ENCODE results near the gene MCAM. TPM values are rescaled to one million over a fixed set of nuclear protein-coding genes. Genes with fewer than 3 reads are reported as not detected.

Gene MCAM
- total RNA-seq, 1 experiment from 2014 or later: 38.8 TPM

DNA sequence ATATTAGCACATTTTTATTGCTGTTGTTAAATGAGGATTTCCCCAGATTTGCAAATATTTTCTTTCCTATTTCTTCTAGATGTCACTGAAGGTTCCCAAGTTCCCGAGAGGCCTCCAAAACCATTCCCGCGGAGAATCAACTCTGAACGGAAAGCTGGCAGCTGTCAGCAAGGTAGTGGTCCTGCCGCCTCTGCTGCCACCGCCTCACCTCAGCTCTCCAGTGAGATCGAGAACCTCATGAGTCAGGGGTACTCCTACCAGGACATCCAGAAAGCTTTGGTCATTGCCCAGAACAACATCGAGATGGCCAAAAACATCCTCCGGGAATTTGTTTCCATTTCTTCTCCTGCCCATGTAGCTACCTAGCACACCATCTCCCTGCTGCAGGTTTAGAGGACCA lies 17.5 kb downstream of the MCAM start:
- no peak overlapping the region for H3K4me3 ChIP-seq
- no peaks in the 10 kb centered on the region for H4K20me1 ChIP-seq (ENCODE audit: insufficient read depth)
- no TSS peak for BruUV-seq (replicated peaks)
- CTCF ChIA-PET: no interaction called here
- no peak overlapping the region for H3K4me2 ChIP-seq
- no peak for DNase-seq
- intact Hi-C loops (cut with micrococcal nuclease; ENCODE audit: unreplicated experiment): no loop called here
- H2AFZ ChIP-seq: no peak overlapping the region
- no peaks in the 10 kb centered on the region for H3K27me3 ChIP-seq (ENCODE audit: insufficient read depth, low read depth)
- H3K79me2 ChIP-seq (ENCODE audit: low read depth): no peaks in the 10 kb centered on the region
- H3K9me3 ChIP-seq (ENCODE audit: insufficient read depth, low read depth): no peaks in the 10 kb centered on the region
- H3F3A ChIP-seq (ENCODE audit: insufficient read depth, low read depth): no peaks in the 10 kb centered on the region; the same call in 1 of the 2 replicates
- no peak overlapping the region for H3K27ac ChIP-seq
- TF ChIP-seq EZH2 (IDR thresholded peaks at IDR 0.05; ENCODE audit: low read depth): no peak
- H3K36me3 ChIP-seq (ENCODE audit: low read depth): peaks cover 31% of the 10 kb centered on the region
- POLR2A ChIA-PET (ENCODE audit: unreplicated experiment): no interaction called here
- H3K4me1 ChIP-seq (replicated peaks; ENCODE audit: insufficient read depth): no peaks in the 10 kb centered on the region
- no peaks in the 10 kb centered on the region for H3K9me2 ChIP-seq (ENCODE audit: insufficient read depth)

DNA sequence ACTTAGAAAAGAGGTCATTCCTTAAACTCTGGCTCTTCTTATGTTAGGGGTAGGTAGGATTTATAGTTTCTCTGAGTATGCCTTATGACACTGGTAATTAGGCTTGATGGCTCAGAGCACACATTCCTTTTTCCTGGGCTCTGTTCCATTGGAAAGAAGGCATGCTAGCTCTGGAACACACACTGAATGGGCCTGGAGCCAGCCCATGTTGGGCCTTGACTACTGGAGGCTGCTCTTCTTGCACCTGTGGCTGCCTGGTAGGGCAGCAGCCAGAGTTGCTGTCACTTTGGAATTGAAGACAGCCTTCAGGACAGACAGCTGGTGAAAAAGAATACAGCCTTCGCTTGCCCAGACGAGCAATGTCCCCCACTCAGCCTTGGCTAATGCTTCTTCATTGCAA lies 18.2 kb downstream of the MCAM start:
- POLR2A ChIA-PET (ENCODE audit: unreplicated experiment): no interaction called here
- Histone ChIP-seq H3K4me3 (no peak overlapping the region), H3K4me2 (no peak overlapping the region)

DNA sequence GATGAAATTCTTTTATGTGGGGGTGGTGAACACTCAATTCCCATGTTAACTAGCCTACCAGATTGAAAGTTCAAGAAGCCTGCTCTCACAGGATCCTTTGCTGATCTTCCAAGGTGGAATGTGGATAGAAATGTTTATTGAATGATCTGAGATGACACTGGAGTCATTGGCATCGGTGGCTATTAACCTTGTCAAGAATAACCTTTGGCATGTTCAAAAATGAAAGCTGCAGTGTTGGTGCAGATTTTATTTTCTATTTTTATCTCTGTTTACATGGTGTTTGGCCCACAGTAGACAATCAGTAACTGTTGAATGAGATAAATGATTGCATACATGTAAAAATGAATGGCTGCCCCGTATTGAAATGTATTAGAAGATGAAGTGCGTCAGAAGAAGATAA lies 19.0 kb downstream of the MCAM start:
- peaks cover 21% of the 10 kb centered on the region for H3K36me3 ChIP-seq (ENCODE audit: low read depth)
- no peak overlapping the region for H2AFZ ChIP-seq
- TF ChIP-seq EZH2 (IDR thresholded peaks at IDR 0.05; ENCODE audit: low read depth): no peak
- TF ChIP-seq, protein P1, sequence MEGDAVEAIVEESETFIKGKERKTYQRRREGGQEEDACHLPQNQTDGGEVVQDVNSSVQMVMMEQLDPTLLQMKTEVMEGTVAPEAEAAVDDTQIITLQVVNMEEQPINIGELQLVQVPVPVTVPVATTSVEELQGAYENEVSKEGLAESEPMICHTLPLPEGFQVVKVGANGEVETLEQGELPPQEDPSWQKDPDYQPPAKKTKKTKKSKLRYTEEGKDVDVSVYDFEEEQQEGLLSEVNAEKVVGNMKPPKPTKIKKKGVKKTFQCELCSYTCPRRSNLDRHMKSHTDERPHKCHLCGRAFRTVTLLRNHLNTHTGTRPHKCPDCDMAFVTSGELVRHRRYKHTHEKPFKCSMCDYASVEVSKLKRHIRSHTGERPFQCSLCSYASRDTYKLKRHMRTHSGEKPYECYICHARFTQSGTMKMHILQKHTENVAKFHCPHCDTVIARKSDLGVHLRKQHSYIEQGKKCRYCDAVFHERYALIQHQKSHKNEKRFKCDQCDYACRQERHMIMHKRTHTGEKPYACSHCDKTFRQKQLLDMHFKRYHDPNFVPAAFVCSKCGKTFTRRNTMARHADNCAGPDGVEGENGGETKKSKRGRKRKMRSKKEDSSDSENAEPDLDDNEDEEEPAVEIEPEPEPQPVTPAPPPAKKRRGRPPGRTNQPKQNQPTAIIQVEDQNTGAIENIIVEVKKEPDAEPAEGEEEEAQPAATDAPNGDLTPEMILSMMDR (conservative IDR thresholded peaks at IDR 0.05): no peak
- H3K27ac ChIP-seq: no peak overlapping the region
- ChIA-PET POLR2A (ENCODE audit: unreplicated experiment) (no interaction called here), CTCF (interaction anchor here (0.5 to 0.7 kb wide), 2 partner anchors 41 to 42 kb away, joined by 3 to 6 read pairs; no protein-coding TSS in a partner anchor)
- no peaks in the 10 kb centered on the region for H3K9me2 ChIP-seq (ENCODE audit: insufficient read depth)
- H3K27me3 ChIP-seq (ENCODE audit: insufficient read depth, low read depth): no peaks in the 10 kb centered on the region
- no TSS peak for BruUV-seq (replicated peaks)
- DNase-seq: no peak
- H3K4me3 ChIP-seq: no peak overlapping the region
- intact Hi-C loops (cut with micrococcal nuclease; ENCODE audit: unreplicated experiment): no loop called here
- H3K4me2 ChIP-seq: no peak overlapping the region
- no peaks in the 10 kb centered on the region; the same call in 1 of the 2 replicates for H3F3A ChIP-seq (ENCODE audit: insufficient read depth, low read depth)
- no peaks in the 10 kb centered on the region for H3K4me1 ChIP-seq (replicated peaks; ENCODE audit: insufficient read depth)
- no peaks in the 10 kb centered on the region for H3K9me3 ChIP-seq (ENCODE audit: insufficient read depth, low read depth)
- no peaks in the 10 kb centered on the region for H3K79me2 ChIP-seq (ENCODE audit: low read depth)
- no peaks in the 10 kb centered on the region for H4K20me1 ChIP-seq (ENCODE audit: insufficient read depth)

More for the DNA sequence above, 18.2 kb downstream of the MCAM start:
- Histone ChIP-seq H3K27me3 (ENCODE audit: insufficient read depth, low read depth) (no peaks in the 10 kb centered on the region), H3K9me2 (ENCODE audit: insufficient read depth) (no peaks in the 10 kb centered on the region), H4K20me1 (ENCODE audit: insufficient read depth) (no peaks in the 10 kb centered on the region), H3K36me3 (ENCODE audit: low read depth) (peaks cover 27% of the 10 kb centered on the region), H3K9me3 (ENCODE audit: insufficient read depth, low read depth) (no peaks in the 10 kb centered on the region), H3K4me1 (replicated peaks; ENCODE audit: insufficient read depth) (no peaks in the 10 kb centered on the region), H3F3A (ENCODE audit: insufficient read depth, low read depth) (no peaks in the 10 kb centered on the region; the same call in 1 of the 2 replicates), H3K79me2 (ENCODE audit: low read depth) (no peaks in the 10 kb centered on the region), H3K27ac (no peak overlapping the region), H2AFZ (no peak overlapping the region)
- TF ChIP-seq, protein P1 (conservative IDR thresholded peaks at IDR 0.05): no peak
- no peak for TF ChIP-seq EZH2 (IDR thresholded peaks at IDR 0.05; ENCODE audit: low read depth)
- no peak for DNase-seq
- intact Hi-C loops (cut with micrococcal nuclease; ENCODE audit: unreplicated experiment): no loop called here
- CTCF ChIA-PET: no interaction called here
- no TSS peak for BruUV-seq (replicated peaks)

DNA sequence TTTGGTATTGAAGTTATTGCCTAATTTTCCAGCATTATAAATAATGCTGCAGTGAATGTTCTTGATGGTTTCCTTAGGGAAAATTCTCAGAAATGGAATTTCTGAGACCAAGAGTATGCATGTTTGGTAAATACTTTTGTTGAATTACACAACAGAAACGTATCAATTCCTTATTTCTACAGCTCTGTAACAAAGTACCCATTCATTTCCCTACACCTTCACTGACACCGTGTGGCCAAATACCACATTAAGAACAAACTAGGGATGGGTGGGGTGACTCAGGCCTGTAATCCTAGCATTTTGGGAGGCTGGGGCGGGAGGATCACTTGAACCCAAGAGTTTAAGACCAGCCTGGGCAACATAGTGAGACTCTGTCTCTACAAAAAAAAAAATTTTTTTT lies 21.8 kb downstream of the MCAM start:
- POLR2A ChIA-PET (ENCODE audit: unreplicated experiment): no interaction called here
- Histone ChIP-seq H3K4me1 (replicated peaks; ENCODE audit: insufficient read depth) (no peaks in the 10 kb centered on the region), H3K79me2 (ENCODE audit: low read depth) (no peaks in the 10 kb centered on the region), H3K36me3 (ENCODE audit: low read depth) (peaks cover 21% of the 10 kb centered on the region), H3K27ac (no peak overlapping the region), H3F3A (ENCODE audit: insufficient read depth, low read depth) (peaks cover 3% of the 10 kb centered on the region; the same call in 1 of the 2 replicates), H3K9me2 (ENCODE audit: insufficient read depth) (no peaks in the 10 kb centered on the region), H3K4me3 (no peak overlapping the region), H3K27me3 (ENCODE audit: insufficient read depth, low read depth) (no peaks in the 10 kb centered on the region), H3K4me2 (no peak overlapping the region), H2AFZ (no peak overlapping the region), H4K20me1 (ENCODE audit: insufficient read depth) (no peaks in the 10 kb centered on the region), H3K9me3 (ENCODE audit: insufficient read depth, low read depth) (peaks cover 10% of the 10 kb centered on the region)
- DNase-seq: no peak
- no TSS peak for BruUV-seq (replicated peaks)
- no peak for TF ChIP-seq EZH2 (IDR thresholded peaks at IDR 0.05; ENCODE audit: low read depth)
- TF ChIP-seq, protein P1 (conservative IDR thresholded peaks at IDR 0.05): peak; percentile 38
- CTCF ChIA-PET: interaction anchor here (0.6 kb wide), 2 partner anchors 36 to 126 kb away, joined by 3 to 4 read pairs; no protein-coding TSS in a partner anchor
- intact Hi-C loops (cut with micrococcal nuclease; ENCODE audit: unreplicated experiment): no loop called here

All from PC-9 (cell line).